GM12875 (cell line): ENCODE results near the gene AOAH.

Experiments used
- H3K4me3 ChIP-seq: one replicate; pipeline ENCODE4 v1.5.1; 2011; ENCODE audit warnings: low read depth, low read length, control low read depth
- TF ChIP-seq, protein P1 (sequence below): IDR thresholded peaks from 2 replicates; pipeline ENCODE4 v1.5.1; 2011; ENCODE audit warnings: low read depth, mild to moderate bottlenecking, control low read depth, inconsistent platforms, low read length, moderate library complexity, borderline replicate concordance; ENCODE audit not compliant: insufficient read depth

AOAH gene

GRCh38 chr7:36522453-36523007, 201.8 kb downstream of the AOAH start:
- H3K4me3 ChIP-seq = no peak overlapping the region
- TF ChIP-seq, protein P1, sequence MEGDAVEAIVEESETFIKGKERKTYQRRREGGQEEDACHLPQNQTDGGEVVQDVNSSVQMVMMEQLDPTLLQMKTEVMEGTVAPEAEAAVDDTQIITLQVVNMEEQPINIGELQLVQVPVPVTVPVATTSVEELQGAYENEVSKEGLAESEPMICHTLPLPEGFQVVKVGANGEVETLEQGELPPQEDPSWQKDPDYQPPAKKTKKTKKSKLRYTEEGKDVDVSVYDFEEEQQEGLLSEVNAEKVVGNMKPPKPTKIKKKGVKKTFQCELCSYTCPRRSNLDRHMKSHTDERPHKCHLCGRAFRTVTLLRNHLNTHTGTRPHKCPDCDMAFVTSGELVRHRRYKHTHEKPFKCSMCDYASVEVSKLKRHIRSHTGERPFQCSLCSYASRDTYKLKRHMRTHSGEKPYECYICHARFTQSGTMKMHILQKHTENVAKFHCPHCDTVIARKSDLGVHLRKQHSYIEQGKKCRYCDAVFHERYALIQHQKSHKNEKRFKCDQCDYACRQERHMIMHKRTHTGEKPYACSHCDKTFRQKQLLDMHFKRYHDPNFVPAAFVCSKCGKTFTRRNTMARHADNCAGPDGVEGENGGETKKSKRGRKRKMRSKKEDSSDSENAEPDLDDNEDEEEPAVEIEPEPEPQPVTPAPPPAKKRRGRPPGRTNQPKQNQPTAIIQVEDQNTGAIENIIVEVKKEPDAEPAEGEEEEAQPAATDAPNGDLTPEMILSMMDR = no peak

DNA sequence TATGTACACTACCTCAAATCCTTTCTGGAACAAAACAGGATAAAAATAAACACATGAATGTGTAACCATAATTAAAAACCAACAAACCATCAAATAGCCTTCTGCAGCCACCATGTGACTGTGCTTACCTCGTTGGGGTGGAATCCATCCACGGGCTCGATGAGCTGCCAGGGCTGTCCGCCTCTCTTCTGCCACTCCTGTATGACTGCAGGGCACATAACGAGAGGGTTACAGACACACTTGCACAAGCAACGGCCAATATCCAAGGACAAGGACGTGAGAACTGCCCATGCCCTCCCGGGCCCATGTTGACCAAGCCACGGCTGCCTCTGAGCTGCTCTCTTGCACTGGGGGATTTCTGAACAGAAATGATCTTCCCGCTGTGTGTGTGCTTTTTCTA, 202.4 kb downstream of the AOAH start:
- TF ChIP-seq, protein P1 = no peak

GRCh38 chr7:36521133-36521532, 203.2 kb downstream of the AOAH start:
- no peak overlapping the region for H3K4me3 ChIP-seq
- TF ChIP-seq, protein P1 = no peak

More for the DNA sequence above, 202.4 kb downstream of the AOAH start:
- no peak overlapping the region for H3K4me3 ChIP-seq

- TF ChIP-seq, protein P1 = no peak
- H3K4me3 ChIP-seq = no peak overlapping the region
Observed at GRCh38 chr7:36515847-36516246, 208.4 kb downstream of the AOAH start.

GRCh38 chr7:36514289-36515243, 209.7 kb downstream of the AOAH start:
- no peak overlapping the region for H3K4me3 ChIP-seq
- TF ChIP-seq, protein P1 = no peak

GRCh38 chr7:36513393-36513792, 210.9 kb downstream of the AOAH start:
- no peak overlapping the region for H3K4me3 ChIP-seq
- TF ChIP-seq, protein P1 = no peak
